Measurements from ENCODE around the gene PRLH.

DNA sequence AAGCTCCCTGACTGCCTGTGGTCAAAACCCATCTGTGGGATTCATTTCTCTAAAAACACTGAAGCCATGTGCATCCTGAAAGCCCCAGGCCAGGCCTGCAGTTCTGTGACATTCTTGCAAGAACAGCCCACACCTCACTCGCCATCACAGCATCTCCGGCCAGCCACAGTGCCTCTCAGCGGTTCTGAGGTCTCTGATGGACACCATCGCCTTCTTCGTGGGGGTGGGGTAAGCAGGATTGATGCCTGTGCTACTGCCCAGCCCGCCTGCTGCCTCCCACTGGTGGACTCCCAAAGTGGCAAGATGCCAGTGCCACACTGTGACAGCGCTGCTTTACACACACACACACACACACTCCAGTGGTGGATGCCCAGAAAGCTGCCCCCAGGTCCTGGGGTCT lies 5.2 kb upstream of the PRLH start:
- TF ChIP-seq, protein P1, sequence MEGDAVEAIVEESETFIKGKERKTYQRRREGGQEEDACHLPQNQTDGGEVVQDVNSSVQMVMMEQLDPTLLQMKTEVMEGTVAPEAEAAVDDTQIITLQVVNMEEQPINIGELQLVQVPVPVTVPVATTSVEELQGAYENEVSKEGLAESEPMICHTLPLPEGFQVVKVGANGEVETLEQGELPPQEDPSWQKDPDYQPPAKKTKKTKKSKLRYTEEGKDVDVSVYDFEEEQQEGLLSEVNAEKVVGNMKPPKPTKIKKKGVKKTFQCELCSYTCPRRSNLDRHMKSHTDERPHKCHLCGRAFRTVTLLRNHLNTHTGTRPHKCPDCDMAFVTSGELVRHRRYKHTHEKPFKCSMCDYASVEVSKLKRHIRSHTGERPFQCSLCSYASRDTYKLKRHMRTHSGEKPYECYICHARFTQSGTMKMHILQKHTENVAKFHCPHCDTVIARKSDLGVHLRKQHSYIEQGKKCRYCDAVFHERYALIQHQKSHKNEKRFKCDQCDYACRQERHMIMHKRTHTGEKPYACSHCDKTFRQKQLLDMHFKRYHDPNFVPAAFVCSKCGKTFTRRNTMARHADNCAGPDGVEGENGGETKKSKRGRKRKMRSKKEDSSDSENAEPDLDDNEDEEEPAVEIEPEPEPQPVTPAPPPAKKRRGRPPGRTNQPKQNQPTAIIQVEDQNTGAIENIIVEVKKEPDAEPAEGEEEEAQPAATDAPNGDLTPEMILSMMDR (IDR thresholded peaks at IDR 0.05), result no peak
- no peak for TF ChIP-seq POLR2A (IDR thresholded peaks at IDR 0.05)
